Measurements from ENCODE around the gene KIF19.

- TF ChIP-seq POLR2A (IDR thresholded peaks at IDR 0.05): no peak
- no peak for TF ChIP-seq CTCF (IDR thresholded peaks at IDR 0.05)
Observed at GRCh38 chr17:74307984-74308773, 17.8 kb upstream of the KIF19 start.

All from uterus (tissue), 2 donors.